Liver (tissue), 3 donors: ENCODE measurements around the gene ATOH8.

Source experiments
- FOXA1 ChIP-seq: IDR thresholded peaks from 2 replicates; pipeline ENCODE4 v1.6.1; 2016; ENCODE audit warnings: antibody characterized with exemption
- JUND ChIP-seq, 2 donors: IDR thresholded peaks; 2 replicates each; pipeline ENCODE4 v1.6.1; 2016; ENCODE audit warnings: antibody characterized with exemption in 2 of 2
- RXRA ChIP-seq, 2 donors: IDR thresholded peaks; 2 replicates each; pipeline ENCODE4 v1.6.1; 2017 to 2018; ENCODE audit warnings: antibody characterized with exemption in 2 of 2, mild to moderate bottlenecking in 1 of 2
- TAF1 ChIP-seq: conservative IDR thresholded peaks from 2 replicates; pipeline ENCODE4 v1.6.1; 2016; ENCODE audit warnings: antibody characterized with exemption, mild to moderate bottlenecking
- YY1 ChIP-seq: IDR thresholded peaks from 2 replicates; pipeline ENCODE4 v1.6.1; 2016; ENCODE audit warnings: antibody characterized with exemption, mild to moderate bottlenecking
- TF ChIP-seq, protein P1 (sequence below): IDR thresholded peaks from 2 replicates; pipeline ENCODE4 v1.6.1; 2016; ENCODE audit warnings: antibody characterized with exemption
- TF ChIP-seq, protein P2 (sequence below): fragments of 150-350 bp; IDR thresholded peaks from 2 replicates; pipeline ENCODE4 v1.5.1; 2017; ENCODE audit warnings: improper control_type of control experiment, low read depth, low read length; ENCODE audit not compliant: missing input control
- TF ChIP-seq, protein P3 (sequence below): IDR thresholded peaks from 2 replicates; pipeline ENCODE4 v1.6.1; 2016; ENCODE audit warnings: antibody characterized with exemption, mild to moderate bottlenecking
- TF ChIP-seq, protein P4 (sequence below): IDR thresholded peaks from 2 replicates; pipeline ENCODE4 v1.6.1; 2016; ENCODE audit warnings: antibody characterized with exemption
- donor health status: healthy.
- donor health status: healthy.

DNA sequence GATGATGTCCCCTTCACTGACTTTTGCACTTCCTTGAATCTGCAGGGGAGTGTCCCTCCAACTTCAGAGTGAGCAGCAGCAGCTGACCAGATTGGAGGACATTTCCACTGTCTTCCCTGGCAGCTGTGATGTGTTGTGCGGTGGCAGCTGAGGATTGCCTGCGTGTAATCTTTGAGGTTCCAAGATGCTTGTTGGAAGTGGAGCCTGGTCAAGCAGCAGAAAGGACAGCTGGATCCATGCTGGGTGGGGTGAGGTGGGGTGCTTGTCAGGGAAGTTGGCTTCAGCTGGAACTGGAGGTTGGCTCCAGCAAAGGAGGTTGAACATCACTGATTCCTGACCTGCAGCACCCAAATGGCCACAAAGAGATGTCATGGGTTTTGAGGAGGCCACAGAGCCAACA, 70.2 kb downstream of the ATOH8 start:
- TF ChIP-seq, protein P1, sequence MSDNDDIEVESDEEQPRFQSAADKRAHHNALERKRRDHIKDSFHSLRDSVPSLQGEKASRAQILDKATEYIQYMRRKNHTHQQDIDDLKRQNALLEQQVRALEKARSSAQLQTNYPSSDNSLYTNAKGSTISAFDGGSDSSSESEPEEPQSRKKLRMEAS, result no peak
- TF ChIP-seq, protein P2, sequence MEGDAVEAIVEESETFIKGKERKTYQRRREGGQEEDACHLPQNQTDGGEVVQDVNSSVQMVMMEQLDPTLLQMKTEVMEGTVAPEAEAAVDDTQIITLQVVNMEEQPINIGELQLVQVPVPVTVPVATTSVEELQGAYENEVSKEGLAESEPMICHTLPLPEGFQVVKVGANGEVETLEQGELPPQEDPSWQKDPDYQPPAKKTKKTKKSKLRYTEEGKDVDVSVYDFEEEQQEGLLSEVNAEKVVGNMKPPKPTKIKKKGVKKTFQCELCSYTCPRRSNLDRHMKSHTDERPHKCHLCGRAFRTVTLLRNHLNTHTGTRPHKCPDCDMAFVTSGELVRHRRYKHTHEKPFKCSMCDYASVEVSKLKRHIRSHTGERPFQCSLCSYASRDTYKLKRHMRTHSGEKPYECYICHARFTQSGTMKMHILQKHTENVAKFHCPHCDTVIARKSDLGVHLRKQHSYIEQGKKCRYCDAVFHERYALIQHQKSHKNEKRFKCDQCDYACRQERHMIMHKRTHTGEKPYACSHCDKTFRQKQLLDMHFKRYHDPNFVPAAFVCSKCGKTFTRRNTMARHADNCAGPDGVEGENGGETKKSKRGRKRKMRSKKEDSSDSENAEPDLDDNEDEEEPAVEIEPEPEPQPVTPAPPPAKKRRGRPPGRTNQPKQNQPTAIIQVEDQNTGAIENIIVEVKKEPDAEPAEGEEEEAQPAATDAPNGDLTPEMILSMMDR, result no peak
- TF ChIP-seq, protein P3, sequence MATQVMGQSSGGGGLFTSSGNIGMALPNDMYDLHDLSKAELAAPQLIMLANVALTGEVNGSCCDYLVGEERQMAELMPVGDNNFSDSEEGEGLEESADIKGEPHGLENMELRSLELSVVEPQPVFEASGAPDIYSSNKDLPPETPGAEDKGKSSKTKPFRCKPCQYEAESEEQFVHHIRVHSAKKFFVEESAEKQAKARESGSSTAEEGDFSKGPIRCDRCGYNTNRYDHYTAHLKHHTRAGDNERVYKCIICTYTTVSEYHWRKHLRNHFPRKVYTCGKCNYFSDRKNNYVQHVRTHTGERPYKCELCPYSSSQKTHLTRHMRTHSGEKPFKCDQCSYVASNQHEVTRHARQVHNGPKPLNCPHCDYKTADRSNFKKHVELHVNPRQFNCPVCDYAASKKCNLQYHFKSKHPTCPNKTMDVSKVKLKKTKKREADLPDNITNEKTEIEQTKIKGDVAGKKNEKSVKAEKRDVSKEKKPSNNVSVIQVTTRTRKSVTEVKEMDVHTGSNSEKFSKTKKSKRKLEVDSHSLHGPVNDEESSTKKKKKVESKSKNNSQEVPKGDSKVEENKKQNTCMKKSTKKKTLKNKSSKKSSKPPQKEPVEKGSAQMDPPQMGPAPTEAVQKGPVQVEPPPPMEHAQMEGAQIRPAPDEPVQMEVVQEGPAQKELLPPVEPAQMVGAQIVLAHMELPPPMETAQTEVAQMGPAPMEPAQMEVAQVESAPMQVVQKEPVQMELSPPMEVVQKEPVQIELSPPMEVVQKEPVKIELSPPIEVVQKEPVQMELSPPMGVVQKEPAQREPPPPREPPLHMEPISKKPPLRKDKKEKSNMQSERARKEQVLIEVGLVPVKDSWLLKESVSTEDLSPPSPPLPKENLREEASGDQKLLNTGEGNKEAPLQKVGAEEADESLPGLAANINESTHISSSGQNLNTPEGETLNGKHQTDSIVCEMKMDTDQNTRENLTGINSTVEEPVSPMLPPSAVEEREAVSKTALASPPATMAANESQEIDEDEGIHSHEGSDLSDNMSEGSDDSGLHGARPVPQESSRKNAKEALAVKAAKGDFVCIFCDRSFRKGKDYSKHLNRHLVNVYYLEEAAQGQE, result no peak
- TF ChIP-seq TAF1 (no peak), YY1 (no peak), FOXA1 (no peak), RXRA (IDR thresholded peaks at IDR 0.05) (no peak), JUND (IDR thresholded peaks at IDR 0.05) (no peak)
- TF ChIP-seq, protein P4, sequence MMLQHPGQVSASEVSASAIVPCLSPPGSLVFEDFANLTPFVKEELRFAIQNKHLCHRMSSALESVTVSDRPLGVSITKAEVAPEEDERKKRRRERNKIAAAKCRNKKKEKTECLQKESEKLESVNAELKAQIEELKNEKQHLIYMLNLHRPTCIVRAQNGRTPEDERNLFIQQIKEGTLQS, result no peak
